NB4 (cell line): Measurements from ENCODE around the gene HIPK1.

ENCODE experiments used
- DNase-seq: peaks from one replicate; pipeline ENCODE4 v3.0.0; 2010; ENCODE audit warnings: low read depth
- H3K4me3 ChIP-seq: one replicate; pipeline ENCODE4 v1.5.1; 2011; ENCODE audit warnings: mild to moderate bottlenecking, low read depth, low read length, moderate library complexity
- CTCF ChIP-seq: IDR thresholded peaks from one replicate; pipeline ENCODE4 v1.5.1; 2012; ENCODE audit warnings: low read depth, low read length
- MAX ChIP-seq: IDR thresholded peaks from 2 replicates; pipeline ENCODE4 v1.6.1; 2011; ENCODE audit warnings: low read depth, low read length
- MYC ChIP-seq: IDR thresholded peaks from 2 replicates; pipeline ENCODE4 v1.6.1; 2011; ENCODE audit warnings: low read depth, low read length
- POLR2A ChIP-seq: IDR thresholded peaks from 2 replicates; pipeline ENCODE4 v1.6.1; 2011; ENCODE audit warnings: mild to moderate bottlenecking; ENCODE audit not compliant: insufficient read length; ENCODE audit errors: extremely low read depth

The HIPK1 gene

GRCh38 chr1:113984710-113985109, 55.6 kb downstream of the HIPK1 start:
- no peak overlapping the region for H3K4me3 ChIP-seq
- no peak for DNase-seq
- TF ChIP-seq CTCF = no peak
- TF ChIP-seq MYC = no peak
- no peak for TF ChIP-seq POLR2A
- no peak for TF ChIP-seq MAX

- H3K4me3 ChIP-seq = no peak overlapping the region
- no peak for DNase-seq
- no peak for TF ChIP-seq CTCF
- TF ChIP-seq MAX = no peak
- TF ChIP-seq POLR2A = no peak
- TF ChIP-seq MYC = no peak
Observed at GRCh38 chr1:113986802-113987201, 57.7 kb downstream of the HIPK1 start.

- H3K4me3 ChIP-seq = no peak overlapping the region
- TF ChIP-seq POLR2A (no peak), MAX (no peak), CTCF (no peak), MYC (no peak)
- DNase-seq = no peak
Observed at GRCh38 chr1:113987259-113987658, 58.1 kb downstream of the HIPK1 start.

GRCh38 chr1:113990530-113990929, 61.4 kb downstream of the HIPK1 start:
- TF ChIP-seq MAX (no peak), MYC (no peak), POLR2A (no peak), CTCF (no peak)
- H3K4me3 ChIP-seq = no peak overlapping the region
- no peak for DNase-seq

- TF ChIP-seq CTCF = no peak
- no peak for TF ChIP-seq MAX
- TF ChIP-seq MYC = no peak
- no peak for TF ChIP-seq POLR2A
- H3K4me3 ChIP-seq = no peak overlapping the region
- no peak for DNase-seq
Observed at GRCh38 chr1:113990961-113991360, 61.8 kb downstream of the HIPK1 start.
